ENCODE data around the gene FCN2. TPM values are rescaled to one million over a fixed set of nuclear protein-coding genes. Genes with fewer than 3 reads are reported as not detected.

Gene FCN2
- total RNA-seq, 1 donor from 2014 or later, result 0.16 TPM

DNA sequence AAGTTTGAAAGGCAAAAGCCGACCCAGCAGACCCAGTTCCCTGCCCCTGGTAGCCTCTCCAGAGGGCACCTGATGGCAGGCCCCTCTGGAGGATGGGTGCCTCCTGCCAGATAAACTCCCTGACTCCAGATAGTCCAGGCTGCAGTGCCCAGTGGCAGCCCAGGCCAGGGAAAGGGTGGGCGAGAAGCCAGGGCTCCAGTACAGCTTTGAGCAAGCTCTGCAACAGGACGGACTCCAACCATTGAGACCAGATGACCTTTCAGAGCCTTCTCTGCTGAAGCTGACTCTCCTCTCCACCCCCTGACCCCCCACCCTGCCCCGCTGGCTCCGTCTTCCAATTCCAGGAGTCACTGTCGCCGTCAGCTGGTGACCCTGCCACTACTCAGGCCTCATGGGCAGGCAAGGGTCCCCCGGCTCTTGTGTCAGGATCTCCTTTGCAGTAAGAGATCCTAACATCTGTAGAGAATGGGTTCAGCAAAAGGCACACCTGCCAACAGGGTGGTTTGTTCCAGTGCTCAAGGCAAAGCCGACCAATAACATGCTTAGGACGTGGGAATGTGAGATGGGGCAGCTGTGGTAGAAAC lies 52.6 kb downstream of the FCN2 start:
- no peak for ATAC-seq

DNA sequence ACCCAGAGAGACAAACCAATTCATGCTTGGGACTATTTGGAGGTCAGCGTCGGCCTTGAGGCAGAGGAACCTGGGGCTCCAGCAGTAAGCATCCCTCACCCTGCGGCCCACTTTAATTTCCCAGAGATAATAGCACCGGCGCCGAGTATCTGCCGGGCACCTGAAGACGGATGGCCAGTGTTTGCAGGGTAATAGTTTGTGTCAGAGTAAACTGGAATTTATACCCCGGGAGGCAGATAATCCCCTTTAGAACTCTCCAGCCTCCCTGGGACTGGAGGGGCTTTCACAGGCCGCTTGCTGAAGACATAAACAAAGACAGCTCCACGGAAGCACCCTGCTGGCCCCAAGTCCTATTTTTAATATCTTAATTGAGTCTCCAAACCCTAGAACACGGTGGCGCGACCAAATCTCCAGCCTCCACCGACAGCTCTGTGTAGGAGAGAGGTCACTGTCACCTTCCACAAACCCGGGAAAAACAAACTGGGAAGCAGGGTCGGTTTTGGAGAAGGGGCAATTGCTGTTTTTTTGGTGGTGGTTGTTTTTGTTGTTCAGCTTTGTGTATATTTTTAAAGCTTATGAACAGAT lies 54.5 kb downstream of the FCN2 start:
- ATAC-seq, result no peak

DNA sequence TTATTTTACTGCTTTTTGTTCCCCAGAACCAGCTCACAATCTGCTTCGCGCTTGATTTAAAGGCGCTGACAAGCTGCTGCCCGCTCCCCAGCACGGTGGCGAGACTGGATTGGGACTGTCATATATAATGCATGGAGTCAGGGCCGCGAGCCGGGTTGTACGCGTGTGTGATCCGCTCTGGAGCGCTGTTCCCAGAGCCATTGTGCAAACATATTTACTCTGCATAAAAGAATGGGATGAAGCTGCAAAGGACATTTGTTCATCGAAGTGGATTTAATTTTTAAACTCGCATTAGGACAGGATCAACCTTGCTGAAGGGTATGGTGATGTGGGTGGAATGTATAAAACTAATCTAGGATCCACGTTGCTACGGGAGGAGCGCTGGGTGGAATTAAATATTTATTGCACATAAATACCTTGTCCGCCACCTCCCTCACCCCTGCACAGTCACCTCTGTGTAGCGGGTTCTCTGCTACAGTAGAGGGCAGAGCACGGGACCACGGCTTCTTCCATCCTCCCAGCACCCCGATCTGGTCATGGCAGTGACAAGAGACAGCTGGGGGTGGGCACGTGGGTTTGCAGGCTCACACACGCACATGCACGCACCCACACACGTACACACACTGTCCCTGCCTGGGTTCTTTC lies 55.2 kb downstream of the FCN2 start:
- ATAC-seq, result no peak

DNA sequence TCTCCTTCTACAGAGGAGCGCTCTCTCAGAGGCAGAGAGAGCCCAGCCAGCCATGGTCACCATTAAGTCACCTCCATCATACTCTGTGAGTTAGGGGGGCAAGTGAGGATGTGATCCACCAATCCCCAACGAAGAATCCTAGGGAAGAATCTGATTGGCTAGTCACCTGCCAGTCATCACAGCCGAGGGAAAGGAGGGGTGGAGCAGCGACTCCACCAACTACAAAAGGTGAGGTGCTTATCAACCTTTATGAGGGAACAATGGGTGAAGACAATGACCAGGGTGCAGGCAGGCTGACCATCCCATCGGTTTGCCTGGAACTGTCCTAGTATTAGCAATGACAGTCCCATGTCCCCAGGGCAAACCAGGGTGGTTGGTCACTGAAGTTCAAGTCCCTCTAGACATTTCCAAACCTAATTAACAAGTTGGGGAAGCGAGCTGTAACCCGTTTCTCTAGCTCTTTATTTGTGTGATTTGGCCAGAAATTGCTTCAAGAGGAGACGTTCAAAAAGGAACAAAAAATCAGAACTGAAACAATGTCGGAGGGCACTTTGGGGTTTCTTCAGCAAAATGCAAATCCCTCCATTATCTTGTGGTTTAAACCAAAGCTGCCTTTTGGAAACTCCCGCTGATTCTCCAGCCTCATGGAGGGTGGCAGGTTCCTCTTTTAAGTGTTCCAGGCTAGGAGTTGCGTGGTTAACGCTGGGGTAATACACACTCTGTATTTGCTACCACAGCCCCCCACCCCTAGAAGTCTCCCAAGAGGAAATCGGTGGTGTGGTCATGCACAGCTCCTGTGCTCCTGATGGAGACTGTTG lies 55.9 kb downstream of the FCN2 start:
- no peak for ATAC-seq

Other genes starting within 250 kb of the FCN2 start
- 3.3 TPM for gene COL5A1, start 239.0 kb upstream of the FCN2 start, total RNA-seq
- gene FCN1, start 37.1 kb downstream of the FCN2 start, total RNA-seq, result 0.12 TPM
- gene OLFM1, start 206.9 kb downstream of the FCN2 start, total RNA-seq, result 4.9 TPM

Measured in esophagus mucosa (tissue), 1 donor.